Activated CD8-positive, alpha-beta memory T cell treated with anti-CD3 and anti-CD28 coated beads, Interleukin-2, amount 10 ng/mL, durations not matched to agents 7 days and 5 days (primary cell): ENCODE results near the gene LLGL2. TPM values are rescaled to one million over a fixed set of nuclear protein-coding genes. Genes with fewer than 3 reads are reported as not detected.

ENCODE experiments used
- ATAC-seq: fragments of 150-1000 bp; cut with Tn5 transposase; one replicate; pipeline ENCODE4 v1.10.0; 2021; ENCODE audit warnings: moderate library complexity
- CTCF ChIA-PET: fragments of 350-600 bp; sonication (Branson Sonifier 250); formaldehyde crosslinking; loops from one replicate; lab custom pipeline; 2021; ENCODE audit warnings: antibody characterized with exemption; lab: Charles Lee
- DNase-seq: peaks from one replicate; pipeline ENCODE4 v3.0.0-alpha.2; 2020
- H3K27ac Mint-ChIP-seq: one replicate; pipeline ENCODE4 v1.8.0; 2021; ENCODE audit warnings: mild to moderate bottlenecking, mixed read lengths
- H3K27me3 Mint-ChIP-seq: one replicate; pipeline ENCODE4 v1.8.0; 2021; ENCODE audit warnings: mixed read lengths
- H3K36me3 Mint-ChIP-seq: one replicate; pipeline ENCODE4 v1.8.0; 2021; ENCODE audit warnings: mild to moderate bottlenecking, mixed read lengths
- H3K4me1 Mint-ChIP-seq: one replicate; pipeline ENCODE4 v1.8.0; 2021; ENCODE audit warnings: mixed read lengths
- H3K4me3 Mint-ChIP-seq: one replicate; pipeline ENCODE4 v1.8.0; 2021; ENCODE audit warnings: mild to moderate bottlenecking, moderate library complexity, mixed read lengths
- H3K9me3 Mint-ChIP-seq: one replicate; pipeline ENCODE4 v1.8.0; 2022; ENCODE audit warnings: low read depth, mixed read lengths
- total RNA-seq, 2 experiments: library from RNA; stranded (reverse); gene quantifications; one replicate each; pipeline ENCODE4 v1.2.3, GENCODE V29; 2021

Gene LLGL2
- total RNA-seq, 2 experiments from 2014 or later, result 15.7 to 30.5 TPM

DNA sequence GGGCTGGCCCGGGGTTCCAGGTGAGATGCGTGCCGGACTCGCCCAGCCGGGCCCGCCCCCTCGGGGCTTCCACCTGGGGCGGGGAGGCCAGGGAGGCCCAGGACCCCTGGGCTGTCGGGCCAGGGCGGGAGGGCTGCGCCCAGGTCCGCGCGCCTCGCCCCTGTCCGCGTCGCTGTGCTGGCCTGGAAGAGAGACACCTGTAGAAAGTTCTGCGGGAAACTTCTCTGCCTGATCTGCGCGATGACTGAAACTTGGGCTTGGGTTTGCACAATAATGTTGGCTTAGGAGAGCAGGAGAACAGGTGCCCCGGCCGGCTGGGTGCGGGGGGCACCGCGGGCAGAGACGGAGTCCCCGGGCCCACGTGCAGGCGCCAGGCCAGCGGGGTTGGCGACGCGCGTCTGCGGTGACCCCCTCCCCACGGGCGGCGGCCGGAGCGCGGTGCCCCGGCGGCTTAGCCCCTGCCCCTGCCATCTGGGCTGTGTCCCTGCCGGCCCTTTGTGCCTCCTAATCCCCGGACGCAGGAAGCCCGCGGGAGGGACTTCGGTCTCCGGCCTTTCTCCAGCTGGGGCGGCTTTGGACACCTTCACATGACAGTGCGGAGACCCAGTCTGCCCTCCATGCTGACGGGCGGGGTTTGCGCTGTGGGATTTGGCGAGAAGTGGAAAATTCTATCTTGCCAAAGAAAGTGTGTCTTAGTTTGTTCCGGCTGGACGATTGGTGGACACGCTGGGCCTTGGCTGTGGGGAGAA is 483 bp downstream of the LLGL2 start:
- H3K27ac Mint-ChIP-seq, result no peak overlapping the region
- H3K27me3 Mint-ChIP-seq, result peaks cover 6% of the 10 kb centered on the region
- CTCF ChIA-PET, result interaction anchor here (0.8 to 2.4 kb wide), 10 partner anchors 9 to 225 kb away, joined by 3 to 17 read pairs (median 4); partner anchors contain the start of gene TSEN54
- H3K4me1 Mint-ChIP-seq, result peaks cover 16% of the 10 kb centered on the region
- DNase-seq (no peak), ATAC-seq (no peak)
- H3K9me3 Mint-ChIP-seq, result no peaks in the 10 kb centered on the region
- H3K4me3 Mint-ChIP-seq, result peak overlapping the region; percentile 70
- H3K36me3 Mint-ChIP-seq, result peaks cover 12% of the 10 kb centered on the region

DNA sequence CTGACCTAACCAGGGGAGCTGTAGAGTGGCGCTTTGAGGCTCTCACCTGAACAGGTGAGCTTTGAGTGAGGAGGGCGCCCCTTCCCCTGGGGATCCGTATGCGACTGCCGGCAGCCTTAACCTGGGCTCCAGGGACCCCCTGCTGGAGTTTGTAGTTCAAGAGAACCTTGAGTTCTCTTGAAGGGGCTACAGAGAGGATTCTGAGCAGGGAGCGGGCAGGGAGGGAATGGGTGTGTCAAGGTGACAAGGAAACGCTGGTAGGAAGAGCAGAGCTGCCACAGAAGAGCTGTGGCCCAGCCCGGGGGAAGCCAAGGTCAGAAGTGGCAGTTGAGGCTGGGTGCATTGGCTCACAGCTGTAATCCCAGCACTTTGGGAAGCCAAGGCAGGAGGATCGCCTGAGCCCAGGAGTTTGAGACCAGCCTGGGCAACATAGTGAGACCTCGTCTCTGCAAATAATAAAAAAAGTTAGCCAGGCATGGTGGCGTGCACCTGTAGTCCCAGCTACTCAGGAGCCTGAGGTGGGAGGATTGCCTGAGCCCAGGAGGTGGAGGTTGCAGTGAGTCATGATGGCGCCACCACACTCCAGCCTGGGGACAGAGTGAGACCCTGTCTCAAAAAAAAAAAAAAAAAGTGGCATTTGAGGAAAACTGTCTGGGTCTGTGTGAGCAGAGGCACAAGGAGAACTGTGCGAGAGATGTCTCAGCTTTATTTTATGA is 1.2 kb downstream of the LLGL2 start:
- Mint-ChIP-seq H3K9me3 (no peaks in the 10 kb centered on the region), H3K27me3 (peaks cover 6% of the 10 kb centered on the region), H3K36me3 (peaks cover 9% of the 10 kb centered on the region), H3K4me1 (peaks cover 16% of the 10 kb centered on the region), H3K4me3 (peak overlapping the region; percentile 70), H3K27ac (no peak overlapping the region)
- CTCF ChIA-PET, result interaction anchor here (0.8 to 1.9 kb wide), 5 partner anchors 8 to 225 kb away, joined by 3 to 17 read pairs (median 4); partner anchors contain the start of gene TSEN54
- ATAC-seq (no peak), DNase-seq (no peak)

DNA sequence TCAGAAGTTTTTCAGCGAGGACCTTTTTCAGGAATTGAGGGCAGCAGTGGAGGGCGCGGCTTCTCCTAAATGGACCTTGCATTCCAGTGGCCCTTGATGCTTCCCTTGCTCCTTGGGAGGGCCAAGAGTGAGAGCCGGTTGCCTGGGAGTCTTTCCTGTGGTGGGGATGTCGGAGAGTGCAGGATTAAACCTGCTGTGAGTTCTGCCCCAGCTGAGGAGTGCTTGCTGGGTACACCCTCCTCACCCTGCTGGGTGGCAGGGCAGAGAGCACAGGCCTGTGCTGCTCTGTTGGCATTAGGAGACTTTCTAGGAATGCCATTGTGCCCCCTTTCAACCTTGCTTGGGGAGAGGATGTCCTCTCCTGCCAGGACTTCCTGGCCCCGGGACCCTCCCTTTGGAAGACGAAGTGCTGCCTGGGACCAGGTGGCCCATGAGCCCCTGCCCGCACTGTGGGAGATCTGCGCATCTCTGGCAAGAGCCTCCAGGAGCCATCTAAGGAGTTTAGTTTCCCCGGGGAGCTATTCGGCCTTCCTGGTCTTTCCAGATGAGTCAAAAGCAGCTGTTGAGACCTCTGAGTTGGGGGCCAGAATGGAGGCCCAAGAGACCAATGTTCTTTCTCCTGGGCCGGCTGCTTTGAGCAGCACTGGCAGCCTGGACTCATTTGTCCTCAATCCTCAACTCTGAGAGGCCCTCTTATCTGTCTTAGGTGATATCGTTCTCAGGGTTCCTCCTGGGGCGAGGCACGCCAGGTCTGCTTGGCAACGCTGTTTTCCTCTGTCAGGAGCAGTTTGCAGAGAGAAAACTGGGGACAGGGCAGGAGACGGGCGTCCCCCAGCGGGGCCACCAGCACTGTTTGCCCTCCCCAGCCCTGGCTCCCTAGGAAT is 5.6 kb downstream of the LLGL2 start:
- peaks cover 6% of the 10 kb centered on the region for H3K27me3 Mint-ChIP-seq
- H3K9me3 Mint-ChIP-seq, result no peaks in the 10 kb centered on the region
- peaks cover 38% of the 10 kb centered on the region for H3K4me1 Mint-ChIP-seq
- no peak for DNase-seq
- no peak for ATAC-seq
- no peaks in the 10 kb centered on the region for H3K36me3 Mint-ChIP-seq
- no peak overlapping the region for H3K27ac Mint-ChIP-seq
- no peak overlapping the region for H3K4me3 Mint-ChIP-seq
- CTCF ChIA-PET, result no interaction called here

DNA sequence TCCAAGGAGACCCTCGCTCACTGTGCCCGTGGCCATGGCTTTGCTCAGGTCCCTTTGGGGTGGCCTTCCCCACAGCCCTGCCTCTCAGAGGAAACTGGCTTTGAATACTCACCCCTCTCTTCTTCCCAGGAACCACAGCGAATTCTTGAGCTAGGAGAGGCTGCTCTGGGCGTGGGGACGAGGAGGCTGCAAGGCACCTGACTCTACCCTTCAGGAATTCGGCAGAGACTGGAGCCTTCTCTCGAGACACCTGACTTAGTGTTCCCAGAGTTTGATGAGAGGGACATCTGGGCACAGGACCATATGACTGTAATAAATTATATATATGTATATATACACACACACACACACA is 6.2 kb downstream of the LLGL2 start:
- peaks cover under 1% of the 10 kb centered on the region for H3K27me3 Mint-ChIP-seq
- CTCF ChIA-PET, result no interaction called here
- DNase-seq, result no peak
- H3K27ac Mint-ChIP-seq, result no peak overlapping the region
- peaks cover 35% of the 10 kb centered on the region for H3K4me1 Mint-ChIP-seq
- H3K9me3 Mint-ChIP-seq, result no peaks in the 10 kb centered on the region
- H3K36me3 Mint-ChIP-seq, result no peaks in the 10 kb centered on the region
- H3K4me3 Mint-ChIP-seq, result no peak overlapping the region
- ATAC-seq, result no peak

DNA sequence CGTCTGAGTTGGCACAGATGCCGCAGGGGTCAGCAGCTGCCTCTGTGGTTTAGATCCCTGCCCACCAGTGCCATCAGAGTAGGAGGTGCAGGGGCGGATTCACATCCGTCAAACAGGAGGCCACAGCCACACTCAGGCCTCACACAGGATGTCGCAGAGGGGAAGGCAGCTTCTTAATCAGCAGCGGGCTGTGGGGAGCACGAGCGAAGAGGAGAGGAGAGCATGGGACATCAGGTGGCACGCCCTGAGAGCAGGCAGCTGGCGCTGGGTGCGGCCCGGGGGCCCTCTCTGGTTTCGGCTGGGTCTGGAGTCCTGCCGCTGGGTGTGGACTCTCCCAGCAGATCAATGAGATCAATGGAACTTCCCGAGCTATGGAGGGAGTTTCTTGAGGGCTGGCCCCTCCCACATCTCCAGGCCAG is 9.6 kb downstream of the LLGL2 start:
- Mint-ChIP-seq H3K9me3 (no peaks in the 10 kb centered on the region), H3K36me3 (no peaks in the 10 kb centered on the region), H3K27ac (peak overlapping the region; percentile 88), H3K4me1 (peaks cover 30% of the 10 kb centered on the region), H3K27me3 (no peaks in the 10 kb centered on the region), H3K4me3 (peak overlapping the region; percentile 27)
- ATAC-seq (peak; percentile 98), DNase-seq (peak; percentile 93)
- CTCF ChIA-PET, result interaction anchor here (0.7 to 3.3 kb wide), 12 partner anchors 10 to 265 kb away, joined by 3 to 27 read pairs (median 4); partner anchors contain the start of genes LLGL2, RECQL5, SAP30BP and TMEM94

DNA sequence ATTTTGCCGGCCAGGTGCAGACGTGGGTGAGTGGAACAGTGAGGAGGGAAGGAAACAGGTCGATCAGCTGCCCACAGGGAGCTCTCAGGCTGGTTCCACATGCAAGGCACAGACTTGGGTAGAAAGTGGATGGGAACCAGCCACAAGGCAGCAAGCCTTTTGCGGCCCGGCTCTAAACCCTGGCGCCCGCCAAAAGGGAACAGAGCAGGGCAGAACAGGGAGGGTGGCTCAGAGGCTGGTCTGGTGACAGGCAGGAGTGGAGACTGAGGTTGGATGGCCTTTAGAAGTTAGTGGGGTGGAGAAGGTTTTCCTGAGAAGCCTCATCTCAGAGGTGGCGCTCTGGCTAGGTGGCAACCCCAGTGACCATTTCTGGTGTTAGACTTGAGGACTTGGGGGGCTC is 10.4 kb downstream of the LLGL2 start:
- H3K36me3 Mint-ChIP-seq, result no peaks in the 10 kb centered on the region
- peaks cover 30% of the 10 kb centered on the region for H3K4me1 Mint-ChIP-seq
- peak overlapping the region; percentile 88 for H3K27ac Mint-ChIP-seq
- CTCF ChIA-PET, result interaction anchor here (1.0 to 3.3 kb wide), 6 partner anchors 11 to 131 kb away, joined by 4 to 27 read pairs (median 4); partner anchors contain the start of genes LLGL2, RECQL5, SAP30BP and TMEM94
- H3K27me3 Mint-ChIP-seq, result no peaks in the 10 kb centered on the region
- DNase-seq, result no peak
- no peak for ATAC-seq
- H3K4me3 Mint-ChIP-seq, result no peak overlapping the region
- H3K9me3 Mint-ChIP-seq, result no peaks in the 10 kb centered on the region

DNA sequence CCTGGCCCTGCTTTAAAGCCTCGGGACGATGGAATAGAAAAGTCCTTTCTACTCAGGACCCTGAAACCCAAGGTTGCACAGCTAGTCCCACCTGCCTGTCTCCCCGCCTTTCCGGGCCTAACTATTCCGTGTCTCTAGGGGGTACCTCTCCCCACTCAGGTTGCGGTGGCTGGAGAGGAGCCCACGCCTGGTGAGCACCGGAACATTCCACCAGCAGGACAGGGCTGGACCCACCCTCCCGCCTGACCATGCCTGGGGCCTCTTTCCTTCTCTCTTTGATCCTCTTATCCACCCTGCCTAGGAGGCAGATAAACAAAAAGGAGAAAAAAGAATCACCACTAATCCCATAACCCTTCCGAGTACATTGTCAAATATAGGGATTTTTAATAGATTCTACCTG is 10.9 kb downstream of the LLGL2 start:
- CTCF ChIA-PET, result no interaction called here
- DNase-seq (no peak), ATAC-seq (no peak)
- no peak overlapping the region for H3K27ac Mint-ChIP-seq
- H3K36me3 Mint-ChIP-seq, result no peaks in the 10 kb centered on the region
- H3K4me1 Mint-ChIP-seq, result peaks cover 30% of the 10 kb centered on the region
- H3K27me3 Mint-ChIP-seq, result no peaks in the 10 kb centered on the region
- H3K4me3 Mint-ChIP-seq, result no peak overlapping the region
- H3K9me3 Mint-ChIP-seq, result no peaks in the 10 kb centered on the region

DNA sequence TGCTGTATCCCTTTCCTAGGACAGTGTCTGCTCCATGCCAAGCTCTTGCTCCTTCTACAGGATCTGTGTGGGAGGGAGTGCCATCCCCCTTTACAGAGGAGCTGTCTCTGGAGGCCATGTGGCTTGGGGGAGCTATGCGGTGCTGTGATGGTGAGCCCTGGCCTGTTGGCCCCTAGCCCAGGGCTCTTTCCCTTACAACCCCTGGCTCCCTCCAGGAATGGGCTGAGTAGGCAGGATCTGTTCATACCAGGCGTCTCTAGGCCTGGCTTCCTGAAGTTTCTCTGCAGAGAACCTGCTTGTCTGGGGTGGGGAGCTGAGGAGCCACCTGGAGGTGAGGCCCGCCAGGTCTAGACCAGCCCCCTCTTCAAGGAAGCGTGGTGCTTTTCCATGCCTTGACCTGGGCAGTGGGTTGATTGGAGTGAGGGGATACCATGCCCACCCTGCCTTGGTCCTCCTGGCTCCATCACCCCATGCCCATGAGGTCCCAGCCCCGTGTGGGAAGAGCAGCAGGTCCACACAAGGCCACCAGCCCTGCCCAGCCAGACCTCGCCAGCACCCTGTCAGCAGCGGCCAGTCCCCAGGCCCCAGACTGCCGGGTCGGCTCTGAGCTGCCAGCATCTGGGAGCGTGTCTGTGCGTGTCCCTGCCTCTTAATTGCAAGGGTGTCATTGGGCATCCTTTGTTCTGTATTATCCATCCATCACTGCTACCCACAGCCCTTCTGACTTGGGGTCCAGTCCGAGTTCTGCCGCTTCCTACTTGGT is 14.7 kb downstream of the LLGL2 start:
- no peak overlapping the region for H3K4me3 Mint-ChIP-seq
- CTCF ChIA-PET, result no interaction called here
- no peak for ATAC-seq

DNA sequence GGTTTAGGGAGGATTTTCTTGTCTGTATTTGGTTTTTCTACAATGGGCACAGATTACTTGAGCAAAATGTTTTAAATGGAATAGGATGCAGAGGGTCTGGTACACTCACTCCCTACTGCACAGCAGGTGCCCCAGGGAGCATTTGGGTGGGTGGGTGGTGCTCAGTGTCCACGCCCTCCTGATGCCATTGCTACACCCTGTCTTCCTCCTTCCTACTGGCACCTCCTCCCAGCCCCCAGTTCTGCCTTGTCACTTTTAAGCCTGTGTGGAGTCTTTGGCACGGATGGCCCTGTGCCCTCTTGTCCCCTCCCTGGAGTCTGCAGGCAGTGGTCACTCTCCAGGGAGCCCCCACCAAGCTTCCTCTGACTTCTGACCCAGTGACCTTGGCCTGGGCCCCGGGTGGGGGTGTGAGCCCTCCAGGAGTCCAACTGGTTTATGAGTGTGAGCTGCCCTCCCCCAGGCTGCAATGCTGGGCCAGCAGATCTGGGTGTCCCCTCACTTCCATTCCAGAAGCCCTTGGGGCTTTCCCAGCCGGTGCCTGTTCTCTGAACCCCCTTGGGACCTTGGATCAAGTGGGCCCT is 15.5 kb downstream of the LLGL2 start:
- peaks cover 3% of the 10 kb centered on the region for H3K4me1 Mint-ChIP-seq
- no peaks in the 10 kb centered on the region for H3K9me3 Mint-ChIP-seq
- CTCF ChIA-PET, result no interaction called here
- ATAC-seq (no peak), DNase-seq (no peak)
- H3K4me3 Mint-ChIP-seq, result no peak overlapping the region
- H3K27ac Mint-ChIP-seq, result no peak overlapping the region
- no peaks in the 10 kb centered on the region for H3K36me3 Mint-ChIP-seq
- no peaks in the 10 kb centered on the region for H3K27me3 Mint-ChIP-seq

More for the DNA sequence above, 14.7 kb downstream of the LLGL2 start:
- Mint-ChIP-seq H3K27ac (no peak overlapping the region), H3K9me3 (no peaks in the 10 kb centered on the region), H3K36me3 (no peaks in the 10 kb centered on the region), H3K27me3 (no peaks in the 10 kb centered on the region), H3K4me1 (peaks cover 12% of the 10 kb centered on the region)
- DNase-seq, result no peak

DNA sequence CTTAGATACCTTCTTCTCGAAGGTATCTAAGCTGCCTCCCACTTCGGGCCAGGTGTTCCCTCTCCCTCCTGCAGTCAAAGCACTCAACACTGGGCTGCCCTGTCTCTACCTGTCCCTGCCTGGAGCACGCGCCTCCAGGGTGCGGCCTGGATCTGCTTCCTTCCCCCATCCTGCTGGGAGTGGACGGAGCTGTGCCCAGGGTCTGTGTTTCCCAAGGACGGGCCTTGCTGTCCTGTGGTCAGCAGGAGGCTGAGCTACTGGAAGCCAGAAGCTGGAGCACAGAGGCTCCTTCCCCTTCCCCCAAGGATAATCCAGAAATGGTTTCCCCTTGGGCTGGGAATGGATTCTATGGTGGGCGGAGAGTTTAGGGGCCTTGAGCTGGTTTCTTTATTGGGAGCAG is 16.7 kb downstream of the LLGL2 start:
- no peak for ATAC-seq
- CTCF ChIA-PET, result interaction anchor here (1.7 kb wide), 1 partner anchor 26 kb away, joined by 5 read pairs; the partner anchor contains the start of gene TSEN54
- H3K9me3 Mint-ChIP-seq, result no peaks in the 10 kb centered on the region
- H3K4me1 Mint-ChIP-seq, result no peaks in the 10 kb centered on the region
- H3K27ac Mint-ChIP-seq, result no peak overlapping the region
- no peaks in the 10 kb centered on the region for H3K27me3 Mint-ChIP-seq
- H3K4me3 Mint-ChIP-seq, result no peak overlapping the region
- DNase-seq, result no peak
- no peaks in the 10 kb centered on the region for H3K36me3 Mint-ChIP-seq

DNA sequence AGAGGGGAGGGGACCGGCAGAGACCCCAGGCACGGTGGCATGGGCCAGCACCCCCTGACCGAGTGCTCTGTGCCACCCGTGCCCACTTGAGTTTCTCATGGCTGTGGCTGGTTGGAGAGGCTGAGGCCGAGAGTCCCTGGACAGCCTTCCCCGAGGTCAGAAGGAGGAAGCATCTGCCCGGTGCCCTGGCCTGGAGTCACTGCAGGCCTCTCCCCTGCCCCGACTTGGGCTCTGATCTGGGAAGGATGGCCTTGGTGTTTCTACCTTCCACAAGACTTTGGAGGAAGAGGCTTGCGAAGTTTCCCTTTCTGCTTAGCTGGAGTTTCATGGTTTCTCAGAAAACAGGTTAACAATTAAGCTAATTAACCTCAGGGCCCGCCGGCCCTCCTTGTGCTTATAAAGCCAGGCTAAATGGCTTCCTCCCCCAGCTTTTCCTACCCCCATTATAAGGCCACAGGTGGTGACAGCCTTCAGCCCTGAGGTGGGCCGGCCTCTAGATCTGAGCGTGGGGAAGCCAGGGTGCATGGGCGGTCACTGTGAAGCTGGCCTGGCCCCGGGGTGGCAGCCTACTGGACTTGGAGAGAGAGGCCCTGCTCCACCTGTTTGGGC is 17.3 kb downstream of the LLGL2 start:
- Mint-ChIP-seq H3K27me3 (no peaks in the 10 kb centered on the region), H3K9me3 (no peaks in the 10 kb centered on the region), H3K4me3 (no peak overlapping the region), H3K4me1 (no peaks in the 10 kb centered on the region), H3K27ac (no peak overlapping the region), H3K36me3 (no peaks in the 10 kb centered on the region)
- ATAC-seq, result no peak
- DNase-seq, result no peak
- CTCF ChIA-PET, result interaction anchor here (1.1 to 1.7 kb wide), 2 partner anchors 26 to 205 kb away, joined by 4 to 5 read pairs; partner anchors contain the start of gene TSEN54

DNA sequence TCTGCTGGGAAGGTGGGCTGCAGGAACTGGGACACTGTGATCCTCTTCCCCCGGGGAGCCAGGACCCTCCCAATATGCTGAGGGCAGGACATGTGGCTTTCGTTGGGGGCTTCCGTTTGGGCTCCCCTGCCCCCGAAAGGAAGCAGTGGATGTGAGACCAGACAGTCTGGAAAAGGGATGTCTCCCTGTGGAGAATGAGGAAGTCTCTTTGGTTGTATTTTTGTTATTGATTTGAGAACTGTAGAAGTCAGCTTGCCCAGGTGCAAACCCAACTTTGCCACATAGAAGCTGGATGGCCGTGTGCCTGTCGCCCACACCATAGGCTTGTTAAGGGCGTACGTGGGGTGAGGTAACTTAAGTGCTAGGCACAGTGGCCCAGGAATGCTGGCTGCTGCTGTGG is 18.8 kb downstream of the LLGL2 start:
- no peak overlapping the region for H3K27ac Mint-ChIP-seq

More for the DNA sequence above, 18.8 kb downstream of the LLGL2 start:
- CTCF ChIA-PET, result interaction anchor here (1.7 kb wide), 1 partner anchor 28 kb away, joined by 5 read pairs; the partner anchor contains the start of gene TSEN54
- Mint-ChIP-seq H3K4me3 (no peak overlapping the region), H3K9me3 (no peaks in the 10 kb centered on the region), H3K4me1 (peaks cover 4% of the 10 kb centered on the region), H3K27me3 (no peaks in the 10 kb centered on the region), H3K36me3 (no peaks in the 10 kb centered on the region)
- no peak for DNase-seq
- ATAC-seq, result no peak
